HG03175 (cell line): Measurements from ENCODE around the gene ADCY9.

Experiments
- ATAC-seq: cut with Tn5 transposase; IDR thresholded peaks from one replicate; pipeline ENCODE4 v1.9.1; 2021; ENCODE audit warnings: mild to moderate bottlenecking, moderate library complexity; ENCODE audit not compliant: unreplicated experiment

ADCY9 gene

GRCh38 chr16:4096509-4096908, 19.7 kb downstream of the ADCY9 start:
- ATAC-seq = no peak

- no peak for ATAC-seq
Measured at GRCh38 chr16:4094127-4094773, 22.0 kb downstream of the ADCY9 start.

GRCh38 chr16:4093495-4094126, 22.6 kb downstream of the ADCY9 start:
- ATAC-seq = no peak

- no peak for ATAC-seq
Measured at GRCh38 chr16:4092547-4093265, 23.5 kb downstream of the ADCY9 start.

GRCh38 chr16:4091240-4092012, 24.8 kb downstream of the ADCY9 start:
- ATAC-seq = no peak

GRCh38 chr16:4090351-4090851, 25.8 kb downstream of the ADCY9 start:
- ATAC-seq = no peak

GRCh38 chr16:4089811-4090301, 26.4 kb downstream of the ADCY9 start:
- no peak for ATAC-seq

- no peak for ATAC-seq
Measured at GRCh38 chr16:4089251-4089810, 26.9 kb downstream of the ADCY9 start.

- no peak for ATAC-seq
Measured at GRCh38 chr16:4087990-4088577, 28.2 kb downstream of the ADCY9 start.

GRCh38 chr16:4087099-4087885, 28.9 kb downstream of the ADCY9 start:
- no peak for ATAC-seq

GRCh38 chr16:4086153-4086552, 30.1 kb downstream of the ADCY9 start:
- no peak for ATAC-seq

- no peak for ATAC-seq
Measured at GRCh38 chr16:4085405-4085970, 30.8 kb downstream of the ADCY9 start.

GRCh38 chr16:4083347-4083870, 32.8 kb downstream of the ADCY9 start:
- no peak for ATAC-seq

GRCh38 chr16:4082474-4083044, 33.7 kb downstream of the ADCY9 start:
- ATAC-seq = no peak

GRCh38 chr16:4081521-4082021, 34.7 kb downstream of the ADCY9 start:
- ATAC-seq = no peak

GRCh38 chr16:4081047-4081446, 35.2 kb downstream of the ADCY9 start:
- ATAC-seq = no peak

- ATAC-seq = no peak
Measured at GRCh38 chr16:4077174-4077649, 39.0 kb downstream of the ADCY9 start.

- no peak for ATAC-seq
Measured at GRCh38 chr16:4075534-4075933, 40.7 kb downstream of the ADCY9 start.
